ENCODE data around the gene ANKZF1.

DNA sequence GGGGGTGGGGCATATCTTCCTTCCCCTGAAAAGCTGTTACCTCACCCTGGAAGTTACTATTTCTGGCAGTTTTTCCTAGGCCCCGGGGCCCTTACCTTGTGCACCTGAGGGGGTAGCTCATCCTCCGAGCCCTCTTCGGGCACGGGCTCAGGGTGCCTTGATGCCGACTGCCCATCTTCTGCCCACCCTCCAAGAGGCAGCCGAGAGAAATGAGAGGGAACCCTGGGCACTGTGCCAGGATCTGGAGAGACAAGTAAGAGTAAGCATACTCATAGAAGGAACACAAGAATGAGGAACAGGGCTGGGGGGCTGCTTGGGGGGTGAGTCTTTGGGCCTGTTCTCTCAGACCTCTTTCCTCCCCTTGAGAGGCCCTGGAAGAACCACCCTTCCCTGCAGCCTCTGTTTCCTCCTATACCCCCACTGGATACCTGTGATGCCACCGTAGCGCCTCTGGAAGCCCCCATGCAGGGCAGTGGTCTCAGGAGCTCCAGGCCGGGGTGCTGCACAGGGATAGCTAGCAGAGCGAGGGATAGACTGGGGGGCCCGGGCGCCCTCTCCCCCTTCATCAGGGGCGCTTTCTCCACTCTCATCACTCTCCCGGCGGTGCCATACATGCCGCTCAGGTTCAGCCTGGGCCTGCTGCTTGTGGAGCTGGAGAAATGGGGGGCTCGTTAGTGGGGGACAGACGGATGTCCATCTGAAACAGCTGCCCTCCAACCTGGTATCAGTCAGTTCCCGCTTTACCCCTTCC, 8.8 kb upstream of the ANKZF1 start:
- TF ChIP-seq, protein P1, sequence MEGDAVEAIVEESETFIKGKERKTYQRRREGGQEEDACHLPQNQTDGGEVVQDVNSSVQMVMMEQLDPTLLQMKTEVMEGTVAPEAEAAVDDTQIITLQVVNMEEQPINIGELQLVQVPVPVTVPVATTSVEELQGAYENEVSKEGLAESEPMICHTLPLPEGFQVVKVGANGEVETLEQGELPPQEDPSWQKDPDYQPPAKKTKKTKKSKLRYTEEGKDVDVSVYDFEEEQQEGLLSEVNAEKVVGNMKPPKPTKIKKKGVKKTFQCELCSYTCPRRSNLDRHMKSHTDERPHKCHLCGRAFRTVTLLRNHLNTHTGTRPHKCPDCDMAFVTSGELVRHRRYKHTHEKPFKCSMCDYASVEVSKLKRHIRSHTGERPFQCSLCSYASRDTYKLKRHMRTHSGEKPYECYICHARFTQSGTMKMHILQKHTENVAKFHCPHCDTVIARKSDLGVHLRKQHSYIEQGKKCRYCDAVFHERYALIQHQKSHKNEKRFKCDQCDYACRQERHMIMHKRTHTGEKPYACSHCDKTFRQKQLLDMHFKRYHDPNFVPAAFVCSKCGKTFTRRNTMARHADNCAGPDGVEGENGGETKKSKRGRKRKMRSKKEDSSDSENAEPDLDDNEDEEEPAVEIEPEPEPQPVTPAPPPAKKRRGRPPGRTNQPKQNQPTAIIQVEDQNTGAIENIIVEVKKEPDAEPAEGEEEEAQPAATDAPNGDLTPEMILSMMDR (IDR thresholded peaks at IDR 0.05): no peak
- no peak for TF ChIP-seq POLR2A (IDR thresholded peaks at IDR 0.05)

Measured in right lobe of liver (tissue), 4 donors.